MM.1S (cell line): Measurements from ENCODE around the gene EGLN3.

Experiments used
- CTCF ChIP-seq: fragments of 300-600 bp; sonication (generic); IDR thresholded peaks from 2 replicates; pipeline ENCODE4 v1.5.1; 2016; ENCODE audit warnings: antibody characterized with exemption, low read length, mixed read lengths
- EZH2phosphoT487 ChIP-seq: fragments of 300-600 bp; sonication (generic); IDR thresholded peaks from 2 replicates; pipeline ENCODE4 v1.6.1; 2018; ENCODE audit warnings: antibody characterized with exemption, low read length

DNA sequence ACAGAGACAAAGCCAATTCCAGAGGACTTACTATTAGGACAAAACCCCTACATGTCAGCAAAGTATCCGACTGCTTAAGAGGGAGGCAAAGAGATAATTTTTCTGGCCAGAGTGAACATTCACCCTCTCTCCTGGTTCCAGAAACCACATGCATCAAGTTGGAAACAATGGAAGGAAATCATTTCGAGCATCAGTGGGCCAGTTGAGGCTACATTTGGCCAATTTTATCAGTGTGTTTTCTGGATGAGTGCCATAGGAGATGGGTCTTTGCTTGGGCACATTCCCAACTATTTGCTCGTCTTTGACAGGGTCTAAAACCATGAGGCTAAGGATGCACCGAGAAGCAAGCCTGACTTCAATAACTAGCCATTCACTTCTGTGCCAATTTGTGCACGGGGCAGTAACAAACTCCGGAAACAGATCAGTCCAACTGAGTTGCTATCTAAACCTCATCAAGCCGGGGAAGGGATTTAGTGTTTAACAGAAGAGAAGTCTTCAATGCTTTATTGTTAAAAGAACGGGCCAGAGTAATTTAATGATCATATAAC, 17.4 kb downstream of the EGLN3 start:
- TF ChIP-seq CTCF (no peak), EZH2phosphoT487 (no peak)
